GM21515 (cell line): ENCODE measurements around the gene PNPLA5.
"Not testable (repeated sequence)": the region's sequence is repeated elsewhere in the genome, so short reads cannot be mapped to it uniquely, and the experiment has no call there.

ENCODE experiments used
- ATAC-seq: cut with Tn5 transposase; IDR thresholded peaks from one replicate; pipeline ENCODE4 v1.9.1; 2021; ENCODE audit not compliant: unreplicated experiment

PNPLA5 gene, protein sequence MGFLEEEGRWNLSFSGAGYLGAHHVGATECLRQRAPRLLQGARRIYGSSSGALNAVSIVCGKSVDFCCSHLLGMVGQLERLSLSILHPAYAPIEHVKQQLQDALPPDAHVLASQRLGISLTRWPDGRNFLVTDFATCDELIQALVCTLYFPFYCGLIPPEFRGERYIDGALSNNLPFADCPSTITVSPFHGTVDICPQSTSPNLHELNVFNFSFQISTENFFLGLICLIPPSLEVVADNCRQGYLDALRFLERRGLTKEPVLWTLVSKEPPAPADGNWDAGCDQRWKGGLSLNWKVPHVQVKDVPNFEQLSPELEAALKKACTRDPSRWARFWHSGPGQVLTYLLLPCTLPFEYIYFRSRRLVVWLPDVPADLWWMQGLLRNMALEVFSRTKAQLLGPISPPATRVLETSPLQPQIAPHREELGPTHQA

DNA sequence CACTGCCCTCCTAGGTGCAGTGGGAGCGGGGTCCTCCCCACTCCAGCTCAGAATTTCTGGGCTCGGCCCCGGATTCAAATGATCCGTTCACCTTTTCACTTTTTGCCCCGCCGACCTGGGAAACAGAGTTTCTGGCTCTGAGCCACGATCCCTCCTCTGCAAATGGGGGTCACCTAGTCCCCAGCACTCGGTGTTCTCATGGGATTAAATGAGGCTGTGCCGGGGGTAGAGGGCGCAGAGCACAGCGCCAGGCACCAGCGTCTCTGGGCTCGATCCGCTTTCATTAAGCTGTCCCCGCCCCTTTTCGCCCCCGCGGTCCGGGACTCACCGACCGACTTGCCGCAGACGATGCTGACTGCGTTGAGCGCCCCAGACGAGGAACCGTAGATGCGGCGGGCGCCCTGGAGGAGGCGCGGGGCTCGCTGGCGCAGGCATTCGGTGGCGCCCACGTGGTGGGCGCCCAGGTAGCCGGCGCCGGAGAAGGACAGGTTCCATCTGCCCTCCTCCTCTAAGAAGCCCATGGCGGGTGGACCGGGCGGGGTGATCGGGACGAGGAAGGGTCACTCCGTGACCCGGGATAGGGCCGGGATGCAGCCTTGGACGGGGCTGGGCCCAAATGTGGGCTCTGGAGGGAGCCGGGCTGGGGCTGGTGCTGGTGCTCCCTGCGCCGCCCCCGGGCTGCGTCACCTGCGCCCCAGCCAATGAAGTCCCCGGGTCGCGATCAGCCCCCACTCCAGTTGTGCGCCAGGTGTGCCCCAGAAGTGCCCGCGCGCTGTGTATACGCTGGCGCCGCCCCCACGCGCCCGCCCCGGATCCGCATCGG lies at the start of gene PNPLA5:
PNPLA5 (minus strand) TSS at position 654 of the 823 bp plus-strand sequence; CDS start at position 521, 133 bp downstream.
- ATAC-seq, result no peak

DNA sequence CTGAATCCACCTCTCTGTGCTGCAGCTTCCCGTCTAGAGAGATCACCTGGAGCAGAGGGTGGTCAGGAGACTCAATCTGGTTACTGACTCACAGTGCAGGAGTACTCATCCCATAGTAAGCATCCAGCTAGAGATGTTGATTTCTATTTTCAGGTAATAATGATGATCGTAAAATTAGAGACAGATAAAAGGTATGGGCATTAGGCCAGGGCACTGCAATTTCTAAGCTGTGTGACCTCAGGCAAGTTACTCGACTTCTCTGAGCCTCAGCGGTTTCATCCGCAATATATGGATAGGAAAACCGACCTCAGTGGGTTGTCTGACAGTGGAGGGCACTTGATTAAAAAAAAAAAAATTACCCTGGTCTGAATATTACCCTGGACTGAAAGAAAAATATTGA lies 49.6 kb upstream of the PNPLA5 start:
- no peak for ATAC-seq

DNA sequence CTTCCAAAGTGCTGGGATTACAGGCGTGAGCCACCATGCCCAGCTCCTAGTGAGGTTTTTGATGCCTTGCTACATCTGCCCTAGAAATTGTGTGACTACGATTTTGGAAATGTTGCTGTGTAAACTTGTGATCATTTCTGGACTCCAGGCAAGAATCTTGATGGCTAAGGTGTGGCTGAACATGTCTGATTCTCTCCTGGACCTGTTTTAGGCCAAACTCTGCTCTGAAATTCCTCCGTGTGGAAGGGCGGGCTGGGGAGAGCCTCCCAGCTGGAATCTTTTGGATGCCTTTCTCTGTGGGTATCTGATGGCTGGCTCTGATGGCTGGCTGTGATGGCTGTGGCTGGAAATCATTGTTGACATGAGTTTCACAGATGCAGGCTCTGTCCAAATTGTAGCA lies 40.0 kb upstream of the PNPLA5 start:
- no peak for ATAC-seq

DNA sequence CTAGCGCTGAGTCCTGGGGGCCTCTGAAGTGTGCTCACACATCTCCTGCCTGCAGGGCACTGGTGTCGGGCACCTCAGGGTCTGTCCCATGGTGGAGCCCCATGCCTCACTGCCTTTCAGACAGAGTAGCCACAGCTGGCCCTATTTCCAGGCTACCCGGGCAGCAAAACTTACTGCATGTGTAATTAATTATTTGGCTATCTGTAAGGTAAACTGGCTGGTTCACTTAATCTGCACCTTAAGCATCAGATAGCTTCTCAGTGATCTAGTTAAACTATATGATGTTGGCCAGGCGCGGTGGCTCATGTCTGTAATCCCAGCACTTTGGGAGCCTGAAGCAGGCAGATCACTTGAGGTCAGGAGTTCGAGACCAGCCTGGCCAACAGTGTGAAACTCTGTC lies 37.1 kb upstream of the PNPLA5 start:
- no peak for ATAC-seq

DNA sequence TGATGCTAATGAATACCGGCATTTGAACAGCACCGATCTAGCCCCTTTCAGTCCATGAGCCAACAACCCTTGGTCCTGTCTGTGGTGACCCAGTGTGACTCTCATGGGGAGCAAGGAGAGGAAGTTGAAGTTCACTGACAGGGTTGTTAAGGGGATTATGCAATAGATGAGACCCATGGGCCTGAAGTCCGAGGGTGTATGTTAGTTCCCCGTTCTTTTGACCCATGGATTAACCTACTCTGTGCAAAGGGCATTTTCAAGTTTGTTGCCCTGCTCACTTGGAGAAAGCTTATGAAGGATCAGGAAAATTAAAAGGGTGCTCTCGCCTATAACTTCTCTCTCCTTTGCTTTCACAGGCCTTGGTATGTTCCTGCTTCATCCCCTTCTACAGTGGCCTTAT lies 36.7 kb upstream of the PNPLA5 start:
- ATAC-seq, result no peak

DNA sequence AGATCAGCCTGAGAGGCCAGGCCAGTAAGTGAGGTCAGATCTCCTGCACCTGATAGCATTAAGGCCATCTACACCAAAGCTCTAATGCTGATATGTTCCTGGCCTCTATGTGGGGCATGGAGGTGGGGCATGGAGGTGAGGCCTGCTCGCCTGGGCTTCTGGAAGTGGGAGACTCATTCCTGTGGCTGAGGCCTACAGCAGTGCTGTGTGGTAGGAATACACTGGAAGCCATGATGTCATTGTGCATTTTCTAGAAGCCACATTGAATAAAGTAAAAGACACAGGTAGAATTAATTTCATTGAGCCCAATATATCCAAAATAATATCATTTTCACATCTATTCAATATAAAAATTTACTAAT lies 34.5 kb upstream of the PNPLA5 start:
- ATAC-seq, result no peak

DNA sequence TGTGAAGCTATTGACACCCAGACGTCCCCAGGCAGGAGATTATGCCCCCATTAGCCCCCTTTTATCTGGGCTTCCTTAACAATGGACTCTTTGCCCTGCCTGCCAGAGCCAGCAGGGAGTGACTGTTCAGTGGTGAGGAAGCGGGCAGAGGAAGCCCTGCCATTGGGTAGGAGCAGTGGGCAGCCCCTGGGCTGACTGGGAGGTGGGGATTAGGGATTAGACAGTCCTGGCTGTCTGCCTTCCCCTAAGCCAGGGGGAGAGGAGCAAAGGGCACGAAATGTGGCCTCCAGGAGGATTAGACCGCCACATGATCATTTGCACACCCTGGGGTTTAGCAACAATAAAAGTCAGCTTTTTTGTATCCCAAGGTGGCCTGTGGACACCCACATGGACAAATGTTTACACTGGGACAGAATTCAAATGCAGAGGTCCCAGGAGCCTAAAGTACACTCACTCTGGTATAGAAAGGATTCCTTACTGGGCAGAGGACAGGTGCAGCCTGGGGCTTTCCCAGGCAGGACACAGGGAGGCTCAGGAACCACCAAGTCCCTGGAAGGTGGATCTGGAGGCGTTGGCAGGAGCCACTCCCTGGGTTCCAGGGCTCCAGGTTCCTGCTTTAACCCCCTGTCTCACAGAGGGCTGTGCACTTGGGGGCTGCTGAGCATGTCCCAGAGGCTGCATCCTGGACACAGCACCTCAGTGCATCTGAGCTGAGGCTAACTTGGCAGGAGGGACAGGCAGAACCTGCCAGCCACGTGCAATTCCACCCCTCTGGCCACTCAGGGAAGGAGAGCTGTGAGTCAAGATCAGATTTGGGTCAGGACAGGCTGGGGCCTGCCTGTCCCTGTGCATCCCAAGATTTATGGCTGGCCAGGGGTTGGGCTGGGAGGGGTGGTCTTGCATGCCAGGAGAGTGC lies 33.9 kb upstream of the PNPLA5 start:
- ATAC-seq, result no peak

DNA sequence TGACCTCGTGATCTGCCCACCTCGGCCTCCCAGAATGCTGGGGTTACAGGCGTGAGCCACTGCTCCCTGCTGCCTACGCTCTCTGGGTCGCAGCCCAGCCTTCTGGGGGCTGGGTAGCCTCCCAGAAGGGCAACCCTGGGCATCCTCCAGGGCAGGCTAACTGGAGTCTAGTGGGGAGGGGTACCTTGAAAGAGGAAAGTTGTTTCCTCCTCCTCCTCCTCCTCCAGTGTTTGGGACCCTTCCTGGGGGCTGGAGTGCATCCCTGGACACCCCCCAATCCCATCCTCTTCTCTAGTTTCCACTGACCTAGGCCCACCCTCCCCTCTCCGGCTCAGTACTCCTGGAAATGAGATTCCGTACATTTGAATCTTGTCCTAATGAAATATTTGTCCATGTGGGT lies 33.1 kb upstream of the PNPLA5 start:
- no peak for ATAC-seq

DNA sequence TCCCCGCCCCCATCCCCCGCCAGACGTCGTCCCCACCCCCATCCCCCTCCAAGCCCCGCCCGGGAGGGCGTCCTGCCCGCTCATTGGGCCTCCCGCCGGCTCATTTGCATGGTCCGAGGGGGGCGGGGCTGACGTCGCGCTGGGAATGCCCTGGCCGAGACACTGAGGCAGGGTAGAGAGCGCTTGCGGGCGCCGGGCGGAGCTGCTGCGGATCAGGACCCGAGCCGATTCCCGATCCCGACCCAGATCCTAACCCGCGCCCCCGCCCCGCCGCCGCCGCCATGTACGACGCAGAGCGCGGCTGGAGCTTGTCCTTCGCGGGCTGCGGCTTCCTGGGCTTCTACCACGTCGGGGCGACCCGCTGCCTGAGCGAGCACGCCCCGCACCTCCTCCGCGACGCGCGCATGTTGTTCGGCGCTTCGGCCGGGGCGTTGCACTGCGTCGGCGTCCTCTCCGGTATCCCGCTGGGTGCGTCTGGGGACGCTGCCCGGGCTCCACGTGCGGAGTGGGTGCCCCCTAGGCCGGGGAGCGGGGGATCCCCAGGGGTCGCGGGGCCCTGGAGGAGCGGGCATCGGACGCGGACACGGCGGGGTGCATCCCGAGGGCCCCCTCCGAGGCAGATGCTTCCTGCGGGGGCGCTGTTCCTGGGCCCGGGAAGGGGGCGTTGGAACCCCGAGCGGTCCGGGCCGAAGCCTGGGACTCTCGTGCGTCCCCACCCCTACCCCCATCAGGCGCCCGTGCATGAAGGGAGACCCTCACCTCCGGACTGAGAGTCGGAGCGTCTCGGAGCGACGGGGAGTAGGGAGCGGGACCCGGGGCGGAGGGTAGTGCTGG lies 32.0 kb upstream of the PNPLA5 start, which contains the start of gene PNPLA3:
PNPLA3 (plus strand) TSS at position 175 of the 834 bp plus-strand sequence; CDS start at position 282, 107 bp downstream.
- no peak for ATAC-seq

DNA sequence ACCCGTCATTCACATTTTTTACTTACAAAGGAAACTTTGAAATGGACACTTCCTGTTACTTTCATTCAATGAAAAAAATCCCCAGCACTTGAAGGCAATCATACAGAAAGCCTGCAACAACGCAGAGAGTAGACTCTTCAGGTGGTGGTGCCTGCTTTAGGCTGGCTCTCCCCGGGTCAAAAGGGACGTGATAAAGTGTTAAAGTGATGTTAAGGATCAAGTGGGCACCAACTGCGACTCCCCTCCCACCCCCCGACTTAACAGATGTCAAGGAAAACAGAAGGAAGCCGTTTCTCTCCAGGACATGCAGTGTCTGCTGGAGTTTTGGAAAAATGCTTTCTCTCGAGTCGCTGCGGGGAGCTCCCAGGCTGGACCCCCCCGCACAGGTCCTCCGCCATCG lies 31.4 kb upstream of the PNPLA5 start:
- ATAC-seq, result no peak

DNA sequence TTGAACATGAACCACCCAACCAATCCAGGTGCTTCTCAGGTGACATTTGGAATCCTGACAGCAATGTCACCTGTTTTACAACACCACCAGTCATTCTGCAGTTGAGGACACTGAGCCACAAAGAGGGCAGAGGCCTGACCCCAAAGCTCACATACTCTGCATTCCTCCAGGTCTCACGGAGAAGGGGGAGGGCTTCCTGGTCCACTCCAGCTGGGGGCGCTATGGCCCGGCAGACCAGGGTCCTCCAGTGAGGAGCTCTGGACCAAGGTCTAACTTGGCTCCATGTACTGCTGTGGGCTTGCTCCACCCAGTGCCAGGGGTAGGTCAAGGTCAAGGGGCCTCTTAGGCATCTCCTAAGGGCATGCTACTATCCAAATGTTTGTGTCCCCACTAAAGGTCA lies 30.3 kb upstream of the PNPLA5 start:
- no peak for ATAC-seq

DNA sequence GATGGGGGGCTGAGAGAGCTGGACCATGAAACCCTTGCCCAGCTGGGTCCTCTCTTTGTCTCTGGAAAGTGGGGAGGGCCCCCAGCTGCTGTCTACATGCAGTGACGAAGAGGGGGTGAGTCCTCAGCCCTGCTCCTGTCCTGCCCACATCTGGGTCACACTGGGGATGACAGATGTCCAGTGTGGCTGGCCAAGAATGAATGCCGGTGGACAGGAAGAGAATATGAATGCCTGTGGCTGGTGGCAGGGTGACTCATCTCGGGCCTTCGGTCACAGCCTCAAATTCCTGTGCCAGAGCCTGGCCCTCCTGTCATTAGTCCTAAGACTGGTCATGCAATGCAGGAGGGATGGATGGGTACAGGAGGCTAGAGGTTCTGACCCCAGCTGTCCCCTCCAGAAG lies 29.6 kb upstream of the PNPLA5 start:
- ATAC-seq, result no peak

DNA sequence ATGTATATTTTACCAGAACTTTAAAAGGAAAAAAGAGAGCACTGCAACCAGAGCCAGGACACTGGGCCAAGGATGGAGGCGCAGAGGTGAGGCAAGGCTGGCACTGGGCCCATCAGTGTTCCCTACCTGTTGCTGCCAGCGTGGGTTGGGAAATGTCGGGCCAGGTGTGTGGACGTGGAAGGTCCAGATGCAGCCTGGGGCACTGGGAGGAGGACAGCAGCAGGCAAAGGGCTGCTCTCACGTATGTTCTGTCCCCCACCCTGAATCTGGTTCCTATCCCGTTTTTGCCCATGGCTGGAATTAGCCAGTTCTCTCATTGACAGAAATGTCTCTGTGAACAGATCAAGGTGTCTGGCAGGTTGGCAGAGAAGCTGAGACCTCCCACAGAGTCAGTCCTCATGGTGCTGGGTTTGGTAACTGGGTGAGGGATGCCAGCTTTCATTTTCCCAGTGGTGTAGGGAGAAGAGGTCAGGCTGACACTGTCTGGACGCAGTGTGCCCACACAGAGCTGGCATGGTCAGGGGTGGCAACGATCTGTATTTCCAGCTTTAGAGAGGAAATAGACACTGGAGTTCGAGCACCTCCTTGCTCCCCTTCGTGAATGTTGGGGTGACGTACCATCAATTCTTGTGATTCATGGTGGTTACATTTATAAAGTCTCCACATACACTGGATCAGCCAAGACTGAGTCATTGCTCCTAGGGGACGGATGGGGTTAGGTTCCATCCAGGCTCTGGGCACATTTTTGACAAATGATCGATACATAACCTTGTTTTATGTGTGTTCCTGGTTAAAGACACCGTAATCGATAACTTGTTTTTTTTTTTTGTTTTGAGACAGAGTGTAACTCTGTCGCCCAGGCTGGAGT lies 27.5 kb upstream of the PNPLA5 start:
- no peak for ATAC-seq

DNA sequence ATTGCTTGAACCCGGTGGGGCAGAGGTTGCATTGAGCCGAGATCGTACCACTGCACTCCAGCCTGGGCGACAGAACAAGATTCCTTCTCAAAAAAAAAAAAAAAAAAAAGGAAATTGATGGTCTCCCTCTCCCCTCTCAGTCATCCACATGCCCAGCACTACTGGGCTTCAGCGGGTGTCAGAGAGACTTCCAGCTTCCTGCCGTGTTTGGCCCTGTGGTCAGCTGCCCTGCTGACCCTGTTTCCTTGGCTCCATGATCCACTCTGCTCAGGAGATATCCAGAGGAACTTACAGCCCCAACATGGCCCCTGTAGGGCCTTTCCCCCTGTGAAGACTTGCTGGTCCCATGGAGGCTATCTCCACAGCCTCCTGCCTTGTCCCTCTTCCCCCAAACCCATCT lies 25.7 kb upstream of the PNPLA5 start:
- ATAC-seq, result no peak

DNA sequence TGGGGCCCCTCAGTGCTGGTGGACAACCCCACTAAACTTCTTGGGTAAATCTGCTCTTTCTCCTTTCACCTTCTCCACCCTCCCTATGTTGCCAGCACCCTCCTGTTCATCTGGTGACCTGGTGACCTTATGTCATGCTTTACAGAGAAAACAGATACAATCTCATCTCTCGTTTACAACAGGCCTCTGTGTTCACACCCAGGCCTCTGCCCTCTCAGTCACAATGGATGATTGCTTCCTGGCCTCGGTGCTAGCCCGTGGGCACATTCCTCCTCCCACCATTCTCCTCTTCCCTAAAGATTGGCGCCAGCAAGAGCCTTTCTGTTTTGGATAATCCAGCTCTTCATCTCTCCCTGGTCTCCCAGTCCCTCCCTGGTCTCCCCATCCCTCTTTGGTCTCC lies 19.5 kb upstream of the PNPLA5 start:
- no peak for ATAC-seq

DNA sequence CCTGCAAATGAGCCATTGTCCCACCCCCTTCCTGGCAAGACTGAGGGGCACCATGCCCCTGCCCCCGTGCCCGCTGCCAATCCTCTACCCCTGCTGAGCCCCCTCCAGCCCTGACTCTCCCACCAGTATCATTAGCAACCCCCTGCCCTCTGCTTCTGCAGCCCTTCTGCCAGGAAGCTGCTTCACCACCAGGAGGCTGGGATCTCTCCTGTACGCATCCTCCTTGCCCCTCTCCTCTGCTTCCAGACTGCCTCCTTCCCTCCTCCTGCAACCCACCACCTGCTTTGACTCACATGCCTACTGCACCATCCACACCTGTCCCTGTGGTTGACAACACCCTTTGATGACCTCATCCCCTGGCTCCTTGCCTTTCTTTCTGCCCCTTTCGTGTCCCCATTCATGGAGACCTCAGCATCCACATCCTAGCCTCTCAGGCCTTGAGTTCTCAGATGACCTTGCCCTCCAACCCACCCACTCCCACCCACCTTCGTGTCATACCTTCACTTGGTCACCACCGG lies 18.4 kb upstream of the PNPLA5 start:
- ATAC-seq, result no peak

DNA sequence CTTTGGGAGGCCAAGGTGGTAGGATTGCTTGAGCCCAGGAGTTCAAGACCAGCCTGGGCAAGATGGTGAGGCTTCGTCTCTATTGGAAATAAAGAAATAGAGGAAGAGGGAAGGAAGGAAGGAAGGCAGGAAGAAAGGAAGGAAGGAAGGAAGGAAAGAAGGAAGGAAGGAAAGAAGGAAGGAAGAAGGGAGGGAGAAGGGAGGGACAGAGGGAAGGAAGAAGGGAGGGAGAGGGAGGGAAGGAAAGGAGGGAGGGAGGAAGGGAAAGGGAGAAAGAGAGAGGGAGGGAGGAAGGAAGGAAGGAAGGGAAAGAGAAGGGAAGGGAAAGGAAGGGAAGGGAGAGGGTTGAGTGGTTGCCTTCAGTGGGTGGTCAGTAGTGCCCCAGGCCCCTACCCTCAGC lies 17.9 kb upstream of the PNPLA5 start:
- ATAC-seq, result no peak

DNA sequence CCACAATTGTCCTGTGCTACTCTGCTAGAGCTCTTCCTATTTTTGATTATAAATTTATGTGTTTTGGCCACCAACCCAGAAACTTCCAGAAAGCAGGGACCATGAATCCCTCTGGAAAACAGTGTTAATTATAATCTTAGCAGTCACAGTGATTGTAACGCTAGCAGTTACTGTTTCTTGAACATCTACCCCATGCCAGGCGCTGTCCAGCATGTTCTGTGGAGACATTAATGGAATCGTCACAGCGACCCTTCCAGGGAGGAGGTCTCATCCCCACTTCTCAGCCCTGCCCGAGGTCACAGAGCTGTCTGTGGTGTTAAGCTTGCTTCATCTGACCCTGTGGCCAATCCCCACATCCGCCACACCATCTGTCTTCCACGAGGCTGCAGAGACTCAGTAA lies 13.9 kb upstream of the PNPLA5 start:
- no peak for ATAC-seq

DNA sequence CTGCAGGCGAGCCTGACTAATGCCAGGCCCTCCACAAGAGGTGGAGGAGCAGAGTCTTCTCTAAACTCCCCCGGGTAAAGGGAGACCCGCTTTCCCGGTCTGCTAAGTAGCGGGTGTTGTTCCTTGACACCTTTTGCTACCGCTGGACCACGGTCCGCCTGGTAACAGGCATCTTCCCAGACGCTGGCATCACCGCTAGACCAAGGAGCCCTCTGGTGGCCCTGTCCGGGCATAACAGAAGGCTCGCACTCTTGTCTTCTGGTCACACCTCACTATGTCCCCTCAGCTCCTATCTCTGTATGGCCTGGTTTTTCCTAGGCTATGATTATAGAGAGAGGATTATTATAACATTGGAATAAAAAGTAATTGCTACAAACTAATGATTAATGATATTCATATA lies 12.6 kb upstream of the PNPLA5 start:
- not testable (repeated sequence) for ATAC-seq
